SU-DHL-6 (cell line): Measurements from ENCODE around the gene WFIKKN2.

Experiments used
- H2AFZ ChIP-seq: fragments of 200-600 bp; sonication (generic); 2 replicates; pipeline ENCODE4 v1.6.1; 2014; ENCODE audit warnings: low read depth, mild to moderate bottlenecking, moderate library complexity, mixed read lengths, antibody characterized with exemption, low read length; ENCODE audit not compliant: severe bottlenecking
- H3F3A ChIP-seq: fragments of 200-600 bp; shearing (Covaris generic); 2 replicates; pipeline ENCODE4 v1.6.0; 2016; ENCODE audit warnings: antibody characterized with exemption, mild to moderate bottlenecking; ENCODE audit not compliant: insufficient read depth
- H3K27ac ChIP-seq: fragments of 200-600 bp; sonication (generic); 2 replicates; pipeline ENCODE4 v1.5.1; 2016; ENCODE audit warnings: low read depth, mild to moderate bottlenecking, low read length, moderate library complexity, mixed read lengths
- H3K27me3 ChIP-seq: fragments of 200-600 bp; sonication (generic), shearing (Covaris generic); 2 replicates; pipeline ENCODE4 v1.6.0; 2014; ENCODE audit warnings: mild to moderate bottlenecking, low read length
- H3K36me3 ChIP-seq: fragments of 200-600 bp; sonication (generic); 2 replicates; pipeline ENCODE4 v1.6.1; 2014; ENCODE audit warnings: mild to moderate bottlenecking, low read length, mixed read lengths
- H3K4me2 ChIP-seq: fragments of 300-600, 200-600 bp; shearing (Covaris generic), sonication (generic); 2 replicates; pipeline ENCODE4 v1.6.0; 2014; ENCODE audit warnings: low read length, low read depth, mild to moderate bottlenecking; ENCODE audit not compliant: poor library complexity, severe bottlenecking
- H3K4me3 ChIP-seq: fragments of 200-600 bp; sonication (generic); 2 replicates; pipeline ENCODE4 v1.5.1; 2014; ENCODE audit warnings: antibody characterized with exemption, low read length, mild to moderate bottlenecking, mixed read lengths; ENCODE audit not compliant: insufficient read depth, poor library complexity, severe bottlenecking
- H3K79me2 ChIP-seq: fragments of 200-600 bp; sonication (generic); 2 replicates; pipeline ENCODE4 v1.6.1; 2014; ENCODE audit warnings: mild to moderate bottlenecking, low read length, moderate library complexity; ENCODE audit not compliant: insufficient read depth
- H3K9ac ChIP-seq: fragments of 200-600 bp; sonication (generic); 2 replicates; pipeline ENCODE4 v1.7.0; 2014; ENCODE audit warnings: mild to moderate bottlenecking, low read length
- H3K9me2 ChIP-seq: fragments of 200-600 bp; sonication (generic); replicated peaks from 2 replicates; pipeline ENCODE4 v1.6.1; 2014; ENCODE audit warnings: low read length; ENCODE audit not compliant: insufficient read depth
- H3K9me3 ChIP-seq: fragments of 200-600 bp; sonication (generic); 2 replicates; pipeline ENCODE4 v1.6.1; 2014; ENCODE audit warnings: low read length, mixed read lengths; ENCODE audit not compliant: insufficient read depth
- H4K20me1 ChIP-seq: fragments of 200-600 bp; sonication (generic); 2 replicates; pipeline ENCODE4 v1.6.1; 2014; ENCODE audit warnings: low read depth, mild to moderate bottlenecking, antibody characterized with exemption, low read length, moderate library complexity, mixed read lengths
- CTCF ChIP-seq: fragments of 200-600 bp; sonication (generic); IDR thresholded peaks from one replicate; pipeline ENCODE4 v1.5.1; 2017; ENCODE audit warnings: antibody characterized with exemption, mild to moderate bottlenecking, low read length, moderate library complexity; ENCODE audit not compliant: insufficient read depth, poor library complexity, severe bottlenecking
- EZH2phosphoT487 ChIP-seq: fragments of 200-600 bp; sonication (generic), shearing (Covaris generic); conservative IDR thresholded peaks from 2 replicates; pipeline ENCODE4 v1.6.1; 2018; ENCODE audit warnings: mild to moderate bottlenecking, antibody characterized with exemption, low read length, moderate library complexity, mixed read lengths

Gene WFIKKN2

GRCh38 chr17:50861334-50861676, 25.9 kb downstream of the WFIKKN2 start:
- H3F3A ChIP-seq = peaks cover 15% of the 10 kb centered on the region; the same call in 1 of the 2 replicates
- no peak overlapping the region for H3K4me3 ChIP-seq
- peaks cover 10% of the 10 kb centered on the region; the same call in 1 of the 2 replicates for H3K79me2 ChIP-seq
- H3K27ac ChIP-seq = no peak overlapping the region
- H3K36me3 ChIP-seq = peaks cover 7% of the 10 kb centered on the region; the same call in 1 of the 2 replicates
- H3K27me3 ChIP-seq = no peaks in the 10 kb centered on the region
- no peaks in the 10 kb centered on the region for H3K9me2 ChIP-seq
- no peak overlapping the region for H3K4me2 ChIP-seq
- peaks cover 9% of the 10 kb centered on the region; the same call in 1 of the 2 replicates for H4K20me1 ChIP-seq
- no peaks in the 10 kb centered on the region for H3K9me3 ChIP-seq
- H3K9ac ChIP-seq = no peak overlapping the region
- TF ChIP-seq EZH2phosphoT487 (no peak), CTCF (no peak)
- H2AFZ ChIP-seq = no peak overlapping the region

GRCh38 chr17:50861822-50862528, 26.6 kb downstream of the WFIKKN2 start:
- Histone ChIP-seq H3K36me3 (peaks cover 7% of the 10 kb centered on the region; the same call in 1 of the 2 replicates), H3F3A (peaks cover 15% of the 10 kb centered on the region; the same call in 1 of the 2 replicates), H3K4me3 (no peak overlapping the region), H2AFZ (no peak overlapping the region), H3K9ac (no peak overlapping the region), H3K27me3 (no peaks in the 10 kb centered on the region), H3K9me2 (no peaks in the 10 kb centered on the region), H3K27ac (no peak overlapping the region), H3K9me3 (no peaks in the 10 kb centered on the region), H3K79me2 (peaks cover 10% of the 10 kb centered on the region; the same call in 1 of the 2 replicates), H4K20me1 (peaks cover 9% of the 10 kb centered on the region; the same call in 1 of the 2 replicates), H3K4me2 (no peak overlapping the region)
- no peak for TF ChIP-seq CTCF
- no peak for TF ChIP-seq EZH2phosphoT487

GRCh38 chr17:50863221-50863843, 27.9 kb downstream of the WFIKKN2 start:
- no peaks in the 10 kb centered on the region for H3K27me3 ChIP-seq
- no peak overlapping the region for H3K4me3 ChIP-seq
- H3F3A ChIP-seq = peaks cover 19% of the 10 kb centered on the region
- TF ChIP-seq CTCF = no peak
- no peak for TF ChIP-seq EZH2phosphoT487
- no peaks in the 10 kb centered on the region for H3K9me3 ChIP-seq
- H3K27ac ChIP-seq = no peak overlapping the region
- peaks cover 10% of the 10 kb centered on the region; the same call in 1 of the 2 replicates for H3K79me2 ChIP-seq
- peaks cover 9% of the 10 kb centered on the region; the same call in 1 of the 2 replicates for H4K20me1 ChIP-seq
- H3K4me2 ChIP-seq = no peak overlapping the region
- H3K36me3 ChIP-seq = peaks cover 7% of the 10 kb centered on the region; the same call in 1 of the 2 replicates
- no peaks in the 10 kb centered on the region for H3K9me2 ChIP-seq
- H3K9ac ChIP-seq = no peak overlapping the region
- H2AFZ ChIP-seq = no peak overlapping the region
